GM13976 (cell line): ENCODE data around the gene ZNF608.

Experiments used
- DNase-seq: peaks from one replicate; pipeline ENCODE4 v3.0.0; 2012; ENCODE audit warnings: low spot score
- CTCF ChIP-seq: IDR thresholded peaks from 2 replicates; pipeline ENCODE4 v1.5.1; 2012; ENCODE audit warnings: borderline replicate concordance, mild to moderate bottlenecking; ENCODE audit not compliant: insufficient read depth; ENCODE audit errors: extremely low read depth, missing control alignments, control extremely low read depth
- in situ Hi-C: fragments of 300-500 bp; cut with MboI; formaldehyde crosslinking; loops from one replicate; pipeline ENCODE4 v1.12.0; 2022; ENCODE audit warnings: low sequenced_read_pairs, mixed read lengths, inconsistent platforms; ENCODE audit not compliant: unreplicated experiment

The ZNF608 gene

GRCh38 chr5:124703995-124704394 is 42.4 kb downstream of the ZNF608 start:
- in situ Hi-C loops = no loop called here
- DNase-seq = no peak

GRCh38 chr5:124702525-124702924 is 43.9 kb downstream of the ZNF608 start:
- in situ Hi-C loops = no loop called here
- DNase-seq = no peak
- TF ChIP-seq CTCF = no peak

More at GRCh38 chr5:124703995-124704394, 42.4 kb downstream of the ZNF608 start:
- TF ChIP-seq CTCF = no peak

GRCh38 chr5:124701873-124702425 is 44.5 kb downstream of the ZNF608 start:
- no peak for DNase-seq
- no peak for TF ChIP-seq CTCF
- in situ Hi-C loops = no loop called here

- in situ Hi-C loops = no loop called here
- DNase-seq = no peak
Measured at GRCh38 chr5:124701016-124701415, 45.4 kb downstream of the ZNF608 start.

GRCh38 chr5:124700333-124700732 is 46.1 kb downstream of the ZNF608 start:
- TF ChIP-seq CTCF = no peak
- in situ Hi-C loops = no loop called here
- no peak for DNase-seq

More at GRCh38 chr5:124701016-124701415, 45.4 kb downstream of the ZNF608 start:
- no peak for TF ChIP-seq CTCF

GRCh38 chr5:124698770-124699169 is 47.7 kb downstream of the ZNF608 start:
- DNase-seq = no peak
- in situ Hi-C loops = no loop called here
- TF ChIP-seq CTCF = no peak

- DNase-seq = no peak
- in situ Hi-C loops = no loop called here
Measured at GRCh38 chr5:124697933-124698591, 48.4 kb downstream of the ZNF608 start.

More at GRCh38 chr5:124697933-124698591, 48.4 kb downstream of the ZNF608 start:
- no peak for TF ChIP-seq CTCF
